GM18909 (cell line): ENCODE results near the gene STOML2.
A peak's percentile ranks its signal among the peaks of the same experiment; 100 is the strongest.

Experiments
- ATAC-seq: cut with Tn5 transposase; IDR thresholded peaks from one replicate; pipeline ENCODE4 v1.9.1; 2021; ENCODE audit warnings: mild to moderate bottlenecking; ENCODE audit not compliant: unreplicated experiment, poor library complexity

Gene STOML2

DNA sequence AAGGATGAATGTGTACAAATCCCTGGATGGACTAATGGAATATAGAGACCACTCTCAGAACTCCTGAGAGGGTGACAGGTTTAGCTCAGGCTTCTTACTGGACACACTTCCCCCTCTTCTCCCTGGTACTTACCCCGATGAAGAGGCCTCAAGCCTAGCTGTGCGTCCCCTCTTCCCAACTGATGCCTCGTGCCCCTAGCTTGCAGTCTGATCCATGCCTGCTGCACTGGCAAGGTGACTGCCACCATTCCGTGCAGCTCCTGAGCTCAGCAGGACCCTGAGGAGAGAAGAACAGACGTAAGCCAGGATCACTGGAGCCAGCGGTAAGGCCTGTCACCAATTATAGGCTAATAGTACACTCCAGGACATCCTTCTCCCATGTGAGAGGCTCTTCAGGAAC, 5.5 kb upstream of the STOML2 start:
- ATAC-seq, result no peak

DNA sequence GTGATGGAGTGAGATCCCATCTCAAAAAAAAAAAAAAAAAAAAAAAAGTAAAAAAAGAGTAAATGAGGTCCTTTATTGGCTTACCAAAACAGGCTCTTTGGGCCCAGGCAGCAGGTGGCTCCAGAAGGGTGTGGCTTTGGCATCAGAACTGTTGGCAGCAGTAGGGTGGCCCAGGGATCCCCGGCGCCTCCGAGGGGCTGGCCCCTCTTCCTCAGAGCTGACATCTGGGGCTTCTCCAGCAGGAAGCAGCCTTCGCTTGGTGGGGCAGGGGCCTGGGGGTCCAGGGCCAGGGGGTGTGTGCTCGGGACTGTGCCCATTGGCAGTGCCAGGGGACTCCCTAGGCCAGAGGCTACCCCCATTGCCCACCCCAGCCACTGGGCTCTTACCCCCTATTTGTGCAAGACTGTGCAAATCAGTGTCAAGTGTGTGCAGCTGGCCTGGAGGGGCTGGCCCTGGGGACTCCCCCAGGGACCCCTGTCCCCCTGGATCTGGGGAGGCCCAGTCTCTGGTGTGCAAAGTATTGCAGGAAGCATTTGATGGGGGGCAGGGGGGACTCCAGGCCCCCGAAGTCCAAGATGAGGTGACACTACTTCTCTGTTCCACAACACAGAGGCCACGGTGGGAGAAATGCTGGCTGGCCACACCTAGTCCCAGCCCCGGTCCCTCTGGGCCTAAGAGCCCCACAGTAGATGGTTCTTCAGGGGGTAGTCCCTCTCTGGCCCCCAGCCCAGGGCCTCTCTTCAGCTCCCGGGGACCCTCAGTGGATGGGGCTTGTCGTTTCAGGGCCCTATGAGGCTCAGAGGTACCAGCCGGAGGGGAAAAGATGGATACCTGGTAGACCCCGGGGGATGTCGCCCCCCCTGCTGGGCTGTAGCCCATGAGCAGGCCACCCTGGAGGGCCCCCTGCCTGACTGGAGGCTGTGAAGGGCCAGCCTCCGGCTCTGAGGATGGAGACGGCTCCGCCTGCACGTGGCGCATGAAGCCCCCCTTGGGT, 4.7 kb upstream of the STOML2 start:
- ATAC-seq, result no peak

DNA sequence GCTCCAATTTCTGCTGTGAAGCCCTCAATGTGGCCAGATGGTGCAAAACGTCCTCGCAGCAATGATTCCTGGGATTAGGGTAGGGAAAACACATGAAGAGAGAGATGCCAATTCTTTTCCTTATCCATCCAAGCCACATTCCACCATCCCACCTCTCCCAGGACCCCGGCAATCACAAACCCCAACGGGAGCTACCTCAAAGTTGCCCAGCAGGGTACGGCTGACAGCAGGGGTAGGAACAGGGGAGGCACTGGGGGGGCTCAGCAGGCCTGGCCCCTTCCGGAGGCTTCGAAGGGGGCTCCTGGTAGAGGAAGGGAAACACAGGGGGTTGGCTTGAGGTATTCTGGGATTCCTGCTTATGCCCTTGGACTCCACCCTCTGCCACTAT, 3.4 kb upstream of the STOML2 start:
- no peak for ATAC-seq

DNA sequence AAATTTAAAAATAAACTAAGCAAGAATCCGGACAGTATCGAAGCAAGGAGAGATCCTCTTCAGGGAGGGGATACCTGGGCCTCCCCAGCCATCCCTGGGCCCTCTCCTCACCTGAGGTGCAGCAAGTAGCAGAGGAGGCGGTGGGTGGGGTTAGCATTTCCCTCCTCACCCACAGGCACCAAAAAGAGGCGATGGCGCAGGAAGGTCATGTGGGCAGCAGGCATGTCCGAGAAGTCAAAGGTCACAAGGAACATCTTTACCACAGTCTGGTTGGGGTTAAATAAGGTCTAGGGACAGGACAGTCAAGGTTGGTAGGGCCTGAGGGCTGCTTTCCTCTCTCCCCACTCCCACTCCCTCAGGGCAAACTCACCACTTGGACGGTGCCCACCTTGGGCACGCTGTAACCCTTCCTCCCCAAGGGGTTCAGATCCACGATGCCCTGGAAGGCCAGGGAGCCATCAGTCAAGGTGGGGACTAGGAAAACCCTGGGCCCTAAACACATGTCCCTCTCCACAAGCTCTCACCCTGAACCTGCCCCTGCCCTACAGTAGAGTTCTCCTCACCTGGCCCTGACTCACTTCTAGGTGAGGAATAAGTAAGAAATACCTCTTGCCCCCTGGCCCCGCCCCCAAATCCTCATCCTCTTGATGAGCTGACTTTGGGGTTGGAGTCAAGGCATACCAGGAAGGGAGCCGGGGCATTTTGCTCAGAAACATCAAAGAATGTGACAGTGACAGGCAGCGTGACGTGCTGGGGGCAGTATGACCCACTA, 2.8 kb upstream of the STOML2 start:
- no peak for ATAC-seq

DNA sequence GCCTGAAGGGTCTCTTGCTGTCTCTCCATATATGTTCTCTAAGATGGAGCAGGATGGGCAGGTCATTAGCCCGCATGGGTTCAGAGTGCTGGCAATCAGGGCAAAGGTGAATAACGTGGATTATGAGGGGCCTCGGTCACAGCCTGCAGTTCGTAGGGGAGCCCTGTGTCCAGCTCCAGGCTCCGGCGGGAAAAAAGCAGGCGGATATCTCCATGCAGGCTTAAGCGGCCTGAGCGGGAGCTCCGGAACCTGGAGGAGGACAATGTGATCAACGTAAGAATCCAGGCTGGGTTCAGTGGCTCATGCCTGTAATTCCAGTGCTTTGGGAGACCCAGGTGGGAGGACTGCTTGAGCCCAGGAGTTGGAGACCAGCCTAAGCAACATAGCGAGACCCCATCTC, 2.2 kb upstream of the STOML2 start:
- no peak for ATAC-seq

DNA sequence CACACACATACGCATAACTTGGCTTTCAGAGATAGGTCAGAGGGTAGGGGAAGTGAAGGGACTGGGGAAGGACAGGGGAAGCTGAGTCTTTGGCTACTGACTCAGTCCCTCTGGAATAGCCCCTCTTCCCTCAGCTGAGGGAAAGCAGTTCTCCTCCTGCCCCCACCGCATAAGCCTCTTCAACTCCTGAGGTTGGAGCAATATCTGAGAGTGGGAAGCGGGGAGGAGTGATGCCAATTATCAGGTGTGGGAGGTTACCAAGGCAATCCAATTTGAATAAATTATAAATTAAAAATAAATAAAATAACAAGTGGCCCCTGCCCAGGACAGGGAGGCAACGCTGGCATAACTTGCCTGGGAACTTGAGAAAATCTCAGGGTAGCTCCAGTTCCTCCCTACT, 1.7 kb upstream of the STOML2 start:
- ATAC-seq, result no peak

DNA sequence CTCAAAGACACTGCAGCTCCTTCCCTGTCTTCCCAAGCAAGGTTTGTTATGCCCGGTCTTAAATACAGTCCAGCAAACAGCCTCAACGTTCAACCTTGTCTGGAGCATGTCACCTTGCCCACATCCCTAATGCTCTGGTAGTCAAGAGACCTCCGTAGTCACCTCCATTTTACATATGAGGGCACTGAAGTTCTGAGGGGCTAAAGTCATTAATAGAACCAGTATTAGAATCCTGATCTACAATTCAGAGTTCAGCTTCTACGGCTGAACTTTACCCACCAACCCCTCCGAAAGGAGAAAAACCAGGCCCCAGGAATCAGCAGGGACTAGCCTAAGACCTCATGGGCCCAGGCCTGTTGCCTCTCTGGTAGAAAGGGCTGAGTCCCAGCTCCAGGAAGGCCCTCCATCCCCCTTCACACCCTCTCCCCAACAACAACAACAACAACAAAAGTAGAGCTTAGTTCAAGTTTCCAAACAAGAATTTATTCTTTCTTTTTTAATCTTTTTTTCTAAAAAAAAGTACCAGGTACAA, 795 bp upstream of the STOML2 start:
- ATAC-seq, result no peak

DNA sequence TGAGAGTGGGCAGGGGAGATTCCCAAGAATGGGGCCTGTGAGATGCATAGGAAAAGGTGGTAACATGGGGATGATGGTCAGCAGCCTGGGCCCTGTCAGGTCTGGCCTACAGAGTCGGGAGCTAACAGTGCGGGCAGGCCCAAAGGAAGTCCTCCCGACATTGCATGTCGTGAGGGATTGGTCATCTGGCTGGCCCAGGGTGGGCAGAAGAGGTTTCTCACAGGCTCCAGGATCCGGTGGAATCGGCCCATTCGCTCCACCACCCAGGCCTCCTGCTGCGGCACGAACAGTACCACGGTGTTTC, 514 bp downstream of the STOML2 start:
- ATAC-seq, result peak; percentile 7

DNA sequence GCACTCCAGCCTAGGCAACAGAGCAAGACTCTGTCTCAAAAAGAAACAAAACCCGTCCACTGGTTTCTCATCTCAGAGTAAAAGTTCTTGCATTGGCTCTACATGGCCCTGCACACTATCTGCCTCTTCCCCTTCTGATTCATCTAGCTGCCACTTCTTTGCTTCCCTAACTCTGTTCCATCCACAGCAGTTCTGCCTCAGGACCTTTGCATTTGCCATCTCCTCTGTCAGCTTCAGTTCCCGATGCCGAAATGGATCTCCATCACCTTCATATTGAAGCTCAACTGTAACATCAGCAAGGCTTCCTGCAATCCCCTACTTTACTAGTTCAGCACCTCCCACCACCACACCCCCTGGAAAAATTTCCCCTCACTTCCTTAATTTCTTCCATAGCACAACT, 5.4 kb downstream of the STOML2 start:
- no peak for ATAC-seq

DNA sequence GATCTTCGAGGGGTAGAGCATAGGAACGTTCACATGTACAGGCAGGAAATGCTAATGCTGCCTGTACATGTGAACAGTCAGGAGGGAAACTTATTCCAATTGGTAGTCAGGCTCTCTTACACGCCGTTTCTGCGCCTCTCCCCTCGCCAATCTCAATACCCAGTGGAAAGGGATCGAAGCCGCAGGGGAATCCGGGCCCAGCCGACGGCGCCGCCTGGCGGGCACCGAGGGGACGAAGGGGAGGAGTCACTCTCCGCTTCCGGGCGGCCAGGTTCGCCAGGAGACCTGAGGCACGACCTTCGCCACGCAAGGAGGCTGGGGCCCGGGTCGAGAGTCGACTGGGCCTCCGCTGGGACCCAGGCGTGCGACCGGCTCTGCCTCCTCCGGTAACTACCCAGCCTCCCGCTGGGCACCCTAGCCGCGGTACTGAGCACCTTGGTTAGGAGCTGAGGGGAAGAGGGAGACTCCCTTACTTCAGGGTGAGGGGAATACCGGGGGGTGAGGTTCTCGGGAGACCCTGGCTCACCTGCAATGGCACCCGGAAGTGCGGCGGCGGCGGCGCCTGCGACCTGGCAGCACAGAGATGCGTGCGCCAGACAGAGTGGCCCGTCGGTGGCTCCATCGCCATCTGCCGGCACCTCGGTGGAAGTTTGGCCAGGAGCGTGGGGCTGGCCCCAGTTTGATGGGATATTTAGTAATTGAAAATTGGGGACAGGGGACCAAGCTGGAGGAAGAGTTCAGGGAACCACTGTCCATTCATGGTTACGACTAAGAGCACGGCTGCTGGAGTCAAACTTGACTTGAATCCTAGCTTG, 6.7 kb downstream of the STOML2 start, which contains the start of gene PIGO:
TSS of gene PIGO (minus strand) at position 557 of the 815 bp plus-strand sequence. CDS start 1,026 bp downstream, outside the sequence.
- peak; percentile 88 for ATAC-seq

DNA sequence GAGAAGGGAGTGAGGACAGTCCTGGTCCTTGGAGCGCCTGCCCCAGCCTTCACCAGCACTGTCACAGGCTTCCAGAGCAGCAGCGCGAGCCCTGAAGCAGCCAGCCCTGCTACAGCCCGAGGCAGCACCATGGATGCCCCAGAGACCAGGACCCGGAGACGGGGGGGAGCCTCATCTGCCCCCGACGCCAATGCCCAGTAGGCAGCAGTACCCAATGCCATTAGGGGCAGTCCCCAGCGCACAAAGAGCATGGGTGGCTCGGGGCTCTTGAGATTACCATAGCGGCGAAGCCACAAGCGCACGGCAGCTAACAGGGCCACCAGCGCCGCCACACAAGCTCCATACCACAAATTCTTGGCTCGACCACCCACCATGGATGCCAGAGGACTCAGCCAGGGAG, 11.4 kb downstream of the STOML2 start:
- no peak for ATAC-seq

DNA sequence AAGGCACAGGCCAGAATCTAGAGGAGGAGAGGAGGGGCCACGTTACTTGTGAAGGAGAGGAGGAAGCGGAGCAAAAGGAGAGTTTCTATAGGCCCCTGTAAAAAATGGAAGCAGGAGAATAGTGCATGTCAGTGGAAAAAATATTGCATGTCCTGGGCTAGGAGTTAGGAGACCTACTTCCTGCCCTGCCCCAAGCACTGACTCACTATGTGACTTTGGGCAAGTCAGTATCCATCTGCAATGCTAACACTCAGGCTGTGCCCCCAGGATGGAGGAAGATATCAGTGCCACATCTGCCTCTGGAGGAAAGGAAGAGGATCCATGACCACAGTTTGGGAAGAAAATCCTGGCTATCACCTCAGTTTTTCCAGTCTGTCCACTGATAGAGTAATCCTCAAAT, 13.5 kb downstream of the STOML2 start:
- ATAC-seq, result no peak

DNA sequence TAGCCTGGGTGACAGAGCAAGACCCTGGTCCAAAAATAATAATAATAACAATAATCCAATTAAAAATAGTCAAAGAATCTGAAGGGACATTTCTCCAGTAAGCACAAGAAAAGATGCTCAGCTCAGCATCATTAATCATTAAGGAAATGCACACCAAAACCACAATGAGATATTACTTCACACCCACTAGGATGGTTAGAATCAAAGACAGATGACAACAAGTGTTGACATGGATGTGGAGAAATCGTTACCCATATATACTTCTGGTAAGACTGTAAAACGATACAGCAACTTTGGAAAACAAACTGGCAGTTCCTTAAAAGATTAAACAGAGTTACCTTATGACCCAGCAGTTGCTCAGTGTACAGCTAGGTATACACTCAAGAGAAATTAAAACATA, 17.9 kb downstream of the STOML2 start:
- no peak for ATAC-seq

DNA sequence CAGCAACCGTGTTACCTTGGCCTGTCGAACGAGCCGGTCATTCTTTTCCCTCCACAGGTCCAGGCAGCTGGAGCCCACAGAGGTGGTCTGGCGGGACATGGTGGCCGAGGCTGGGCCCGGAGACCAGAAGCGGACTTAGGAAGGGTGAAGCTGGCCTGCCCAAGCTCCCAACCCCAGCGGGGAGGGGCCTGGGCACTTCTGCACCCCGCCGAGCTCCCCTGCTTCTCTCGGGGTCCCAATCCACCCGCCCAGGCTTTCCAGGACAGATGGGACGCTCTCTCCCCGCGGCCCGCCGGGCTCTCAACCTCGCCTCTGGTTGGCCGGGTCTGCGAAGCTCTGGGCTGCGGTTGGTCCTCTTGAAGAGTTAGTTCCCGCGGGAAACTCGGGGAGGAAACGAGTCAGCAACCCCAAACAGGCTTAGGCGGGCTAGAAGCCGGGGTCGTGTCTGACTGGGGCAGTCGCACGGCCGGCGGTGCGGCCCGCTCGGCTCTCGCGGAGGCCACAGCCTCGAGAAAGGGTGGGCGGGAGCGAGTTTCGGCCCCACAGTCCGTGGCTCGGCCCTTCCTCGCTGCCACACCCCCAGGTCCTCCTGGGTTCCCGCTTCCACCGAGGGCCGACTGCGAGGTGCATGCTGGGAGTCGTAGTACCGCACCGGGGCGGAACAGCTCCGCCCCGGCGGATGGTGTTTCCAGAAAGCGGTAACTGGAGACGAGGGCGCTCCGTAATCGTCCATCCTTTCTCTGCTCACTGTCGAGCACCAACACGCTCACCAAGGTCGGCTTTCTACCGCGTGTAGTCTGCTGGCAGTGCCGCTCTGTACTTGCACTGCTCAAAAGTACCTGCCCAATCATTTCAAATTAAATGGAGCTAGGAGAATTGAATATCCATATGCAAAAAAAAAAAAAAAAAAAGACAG, 23.2 kb downstream of the STOML2 start, which contains the start of gene FANCG:
TSS of gene FANCG (minus strand) at position 517 of the 916 bp plus-strand sequence. CDS start at position 99, 418 bp downstream.
- ATAC-seq, result peak; percentile 87

DNA sequence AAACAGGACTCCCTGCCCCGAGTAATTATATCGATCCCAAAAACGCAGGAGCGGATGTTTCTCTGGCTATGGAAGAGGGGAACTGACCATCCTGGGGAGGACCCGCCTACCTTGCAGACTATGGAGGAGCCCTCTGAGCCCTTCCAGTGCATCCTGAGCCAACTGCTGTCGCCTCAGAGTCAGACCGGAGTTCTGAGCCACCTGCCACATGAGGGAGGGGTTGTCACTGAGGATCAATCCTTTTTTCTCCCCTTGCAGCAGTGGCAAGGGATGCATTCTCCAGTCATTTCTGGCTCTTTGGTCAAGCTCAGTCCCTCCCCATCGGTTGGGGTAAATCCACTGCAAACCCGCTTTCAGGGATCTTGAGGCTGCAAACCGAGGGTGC, 23.9 kb downstream of the STOML2 start:
- no peak for ATAC-seq

DNA sequence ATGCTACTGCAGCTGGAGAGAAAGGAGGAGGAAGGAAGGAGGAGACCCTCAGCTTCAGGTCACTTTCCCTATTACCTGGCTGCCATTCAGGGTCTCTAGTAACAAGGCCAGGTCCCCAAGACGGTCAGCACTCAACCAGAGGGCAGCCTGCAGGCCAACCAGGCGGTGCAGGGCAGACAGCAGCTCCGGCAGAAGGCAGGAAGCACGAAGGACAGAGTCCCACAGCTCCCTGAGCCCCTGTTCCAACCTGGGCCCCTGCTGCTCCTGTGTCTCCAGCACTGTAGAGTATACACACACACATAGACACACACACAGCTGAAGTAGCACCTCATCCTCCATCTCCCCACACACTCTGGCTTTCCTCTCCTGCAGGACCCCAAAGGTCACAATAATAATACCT, 24.9 kb downstream of the STOML2 start:
- ATAC-seq, result no peak

DNA sequence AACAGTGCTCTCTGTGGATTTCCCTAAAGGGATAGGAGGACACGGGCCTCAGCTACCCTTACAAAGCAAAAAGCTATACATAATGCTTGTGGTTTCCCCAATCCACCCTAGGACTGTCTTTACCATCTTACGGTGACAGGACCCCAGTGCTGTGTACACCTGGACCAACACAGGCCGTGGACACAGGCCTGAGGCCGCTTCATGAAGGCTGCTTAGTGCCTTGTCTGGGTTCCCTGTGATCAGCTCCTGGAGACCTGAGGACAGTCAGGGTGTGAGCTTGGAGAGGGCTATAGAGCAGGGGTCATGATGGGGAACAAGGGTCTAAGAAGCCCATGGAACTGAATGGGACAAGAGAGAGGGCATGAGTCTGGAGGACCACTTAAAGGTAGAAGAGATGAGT, 26.1 kb downstream of the STOML2 start:
- no peak for ATAC-seq

DNA sequence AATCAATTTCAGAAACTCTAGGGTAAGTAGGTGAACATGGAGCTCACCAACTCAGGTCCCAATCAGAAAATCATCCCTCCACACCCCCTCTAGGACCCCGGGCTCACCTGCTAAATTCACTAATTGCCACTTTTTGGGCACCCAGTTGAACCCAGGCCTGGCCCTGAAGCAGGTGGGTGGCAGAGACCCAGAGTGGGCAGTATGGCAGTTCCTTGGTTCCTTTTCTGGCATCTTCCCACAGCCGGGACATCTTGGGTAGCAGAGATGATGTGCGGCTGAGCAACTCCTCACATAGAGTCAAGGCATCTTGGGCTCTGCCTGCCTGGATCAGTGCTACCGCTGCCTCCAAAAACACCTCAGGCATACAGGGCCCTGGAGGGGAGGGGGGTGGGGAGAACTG, 27.6 kb downstream of the STOML2 start:
- ATAC-seq, result no peak

DNA sequence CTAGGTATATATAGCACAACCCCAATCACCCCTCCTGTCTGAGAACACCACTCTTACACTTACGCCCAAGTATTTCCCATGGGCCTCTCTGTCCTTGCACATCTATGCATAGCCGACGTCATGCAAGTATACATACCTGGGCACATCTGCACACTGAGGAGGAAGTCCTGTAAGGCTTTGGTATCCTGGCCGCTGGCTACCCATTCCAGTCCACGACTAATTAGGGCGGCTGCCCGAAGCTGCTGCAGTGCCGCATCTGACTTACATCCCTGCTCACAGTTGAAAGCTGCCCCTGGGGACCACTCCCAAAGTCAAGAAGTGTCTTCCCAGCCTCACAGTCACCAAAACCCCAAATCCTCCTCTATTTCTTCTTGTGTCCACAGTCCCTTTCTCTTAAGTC, 28.1 kb downstream of the STOML2 start:
- ATAC-seq, result no peak
